ENCODE results near the gene CEMIP.

The CEMIP gene

GRCh38 chr15:80769153-80769828, 9.9 kb upstream of the CEMIP start:
- no peak for TF ChIP-seq CTCF (IDR thresholded peaks at IDR 0.05; ENCODE audit: low read length, missing control alignments)
- DNase-seq (ENCODE audit: low read depth) = no peak
- H3K4me3 ChIP-seq (replicated peaks; ENCODE audit: low read depth, low read length) = no peak overlapping the region

DNA sequence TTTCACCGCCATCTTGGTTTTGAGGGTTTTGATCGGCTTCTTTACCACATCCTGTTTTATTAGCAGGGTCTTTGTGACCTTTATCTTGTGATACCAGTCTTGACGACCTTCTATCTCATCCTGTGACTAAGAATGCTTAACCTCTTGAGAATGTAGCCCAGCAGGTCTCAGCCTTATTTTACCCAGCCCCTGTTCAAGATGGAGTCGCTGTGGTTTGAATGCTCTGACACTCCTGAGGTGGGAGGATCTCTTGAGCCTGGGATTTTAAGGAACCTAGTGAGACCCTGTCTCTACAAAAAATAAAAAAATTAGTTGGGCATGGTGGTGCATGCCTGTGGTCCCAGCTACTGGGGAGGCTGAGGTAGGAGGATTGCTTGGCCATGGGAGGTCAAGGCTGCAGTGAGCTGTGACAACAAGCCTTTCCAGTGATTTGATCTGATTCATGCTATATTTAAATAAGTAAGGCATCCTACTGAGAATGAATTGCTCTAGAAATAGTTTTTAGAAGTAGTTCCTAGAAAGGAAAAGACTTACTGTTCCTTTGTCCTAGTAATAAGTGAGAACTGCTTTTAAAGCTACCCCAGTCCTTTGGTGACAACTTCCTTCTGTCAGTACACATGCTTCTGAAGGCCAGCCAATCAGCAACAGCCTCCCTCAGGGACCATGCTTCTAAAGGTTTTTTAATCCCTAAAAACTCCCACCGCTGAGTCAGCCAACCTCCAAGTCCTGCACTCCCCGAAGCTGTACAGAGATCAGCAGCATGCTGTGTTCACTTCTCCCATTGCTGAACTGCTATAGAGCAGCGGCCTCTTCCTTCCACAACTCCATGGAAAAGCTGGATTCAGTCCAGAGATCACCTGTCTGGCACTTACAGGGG, 9.1 kb upstream of the CEMIP start:
- H3K4me3 ChIP-seq (replicated peaks; ENCODE audit: low read depth, low read length) = no peak overlapping the region
- no peak for TF ChIP-seq CTCF (IDR thresholded peaks at IDR 0.05; ENCODE audit: low read length, missing control alignments)
- DNase-seq (ENCODE audit: low read depth) = peak; percentile 23

DNA sequence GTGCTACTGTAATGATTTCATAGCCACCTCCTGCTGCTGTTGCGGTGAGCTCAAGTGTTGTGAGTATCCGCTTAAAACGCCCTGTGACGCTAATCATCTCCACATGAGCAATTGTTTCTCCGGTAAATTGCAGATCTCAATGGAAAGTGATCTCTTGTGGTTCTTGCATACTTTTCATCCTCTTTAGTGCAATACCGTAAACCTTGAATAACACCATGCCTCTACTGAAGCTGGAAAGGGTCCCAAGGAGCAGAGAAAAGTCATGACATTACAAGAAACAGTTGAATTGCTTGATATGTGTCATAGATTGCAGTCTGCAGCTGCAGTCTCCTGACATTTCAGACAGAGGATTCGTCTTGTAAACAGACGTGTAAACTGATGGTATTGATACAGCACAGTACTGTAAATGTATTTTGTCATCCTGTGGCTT, 6.0 kb upstream of the CEMIP start:
- no peak overlapping the region for H3K4me3 ChIP-seq (replicated peaks; ENCODE audit: low read depth, low read length)
- TF ChIP-seq CTCF (IDR thresholded peaks at IDR 0.05; ENCODE audit: low read length, missing control alignments) = no peak
- no peak for DNase-seq (ENCODE audit: low read depth)

- no peak for DNase-seq (ENCODE audit: low read depth)
- no peak overlapping the region for H3K4me3 ChIP-seq (replicated peaks; ENCODE audit: low read depth, low read length)
- TF ChIP-seq CTCF (IDR thresholded peaks at IDR 0.05; ENCODE audit: low read length, missing control alignments) = no peak
Measured at GRCh38 chr15:80773792-80774352, 5.3 kb upstream of the CEMIP start.

- no peak for TF ChIP-seq CTCF (IDR thresholded peaks at IDR 0.05; ENCODE audit: low read length, missing control alignments)
- no peak overlapping the region for H3K4me3 ChIP-seq (replicated peaks; ENCODE audit: low read depth, low read length)
- DNase-seq (ENCODE audit: low read depth) = no peak
Measured at GRCh38 chr15:80774486-80774885, 4.7 kb upstream of the CEMIP start.

GRCh38 chr15:80775338-80775737, 3.8 kb upstream of the CEMIP start:
- no peak overlapping the region for H3K4me3 ChIP-seq (replicated peaks; ENCODE audit: low read depth, low read length)
- no peak for TF ChIP-seq CTCF (IDR thresholded peaks at IDR 0.05; ENCODE audit: low read length, missing control alignments)
- no peak for DNase-seq (ENCODE audit: low read depth)
